Effector CD8-positive, alpha-beta T cell (primary cell): ENCODE data around the gene MTHFD2L.

ENCODE experiments used
- DNase-seq: peaks from one replicate; lab custom pipeline; 2025; lab: John Stamatoyannopoulos, UW

MTHFD2L gene

DNA sequence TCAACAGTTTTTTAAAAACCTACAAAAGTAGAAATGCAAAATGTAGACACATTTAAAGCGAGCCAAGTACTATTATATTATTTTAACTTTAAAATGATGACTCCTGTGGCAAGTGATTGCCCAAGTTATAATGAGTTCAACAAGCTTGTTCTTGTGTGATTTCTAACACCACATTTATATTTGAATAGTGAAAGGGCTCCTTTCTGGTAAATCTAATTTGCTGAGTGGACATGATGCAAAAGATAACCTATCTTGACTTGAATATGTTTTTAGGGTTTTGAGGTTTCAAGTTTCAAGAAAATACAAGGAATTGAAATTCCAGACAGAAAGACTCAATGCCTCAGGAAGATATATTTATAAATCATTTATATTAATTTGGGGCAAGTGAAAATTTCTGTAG is 149.3 kb downstream of the MTHFD2L start:
- DNase-seq, result no peak

DNA sequence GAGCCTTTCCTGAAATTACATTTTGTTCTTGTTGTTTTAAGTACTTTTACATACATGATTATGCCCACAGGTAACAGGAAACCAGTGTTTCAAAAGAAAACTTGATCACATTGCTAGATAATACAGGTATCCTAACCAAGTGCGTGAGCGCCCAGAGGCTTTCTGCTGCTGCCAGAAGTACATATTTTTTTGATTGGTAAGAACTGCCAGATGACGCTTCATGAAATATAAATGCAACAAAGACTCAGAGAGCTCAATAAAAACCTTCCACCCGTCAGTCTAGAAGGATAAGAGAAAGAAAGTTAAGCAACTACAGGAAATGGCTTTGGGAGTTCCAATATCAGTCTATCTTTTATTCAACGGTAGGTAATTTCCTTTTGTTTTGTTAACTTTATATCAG is 150.3 kb downstream of the MTHFD2L start, which contains the start of gene EPGN:
Gene EPGN (plus strand): TSS at position 256 of the 400 bp plus-strand sequence. CDS start 64 bp downstream, at position 320.
- no peak for DNase-seq

DNA sequence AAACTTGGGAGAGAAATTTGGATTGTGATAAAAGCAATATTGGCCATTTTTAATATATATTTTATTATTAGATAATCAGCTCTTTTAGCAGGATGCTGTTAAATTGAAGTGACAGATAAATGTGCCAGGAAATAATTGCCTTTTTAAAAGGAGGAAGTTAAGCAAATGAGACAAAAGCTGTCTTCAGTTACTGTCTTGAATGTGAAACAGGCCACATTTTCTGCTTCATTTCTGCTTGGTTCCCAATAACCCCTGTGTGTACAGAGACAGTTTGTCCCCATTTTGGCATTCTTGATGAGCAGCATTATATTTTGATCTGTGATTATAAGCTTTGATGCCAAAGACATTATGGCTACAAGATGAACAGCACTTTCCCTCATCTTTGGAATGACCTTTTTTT is 151.3 kb downstream of the MTHFD2L start:
- no peak for DNase-seq

DNA sequence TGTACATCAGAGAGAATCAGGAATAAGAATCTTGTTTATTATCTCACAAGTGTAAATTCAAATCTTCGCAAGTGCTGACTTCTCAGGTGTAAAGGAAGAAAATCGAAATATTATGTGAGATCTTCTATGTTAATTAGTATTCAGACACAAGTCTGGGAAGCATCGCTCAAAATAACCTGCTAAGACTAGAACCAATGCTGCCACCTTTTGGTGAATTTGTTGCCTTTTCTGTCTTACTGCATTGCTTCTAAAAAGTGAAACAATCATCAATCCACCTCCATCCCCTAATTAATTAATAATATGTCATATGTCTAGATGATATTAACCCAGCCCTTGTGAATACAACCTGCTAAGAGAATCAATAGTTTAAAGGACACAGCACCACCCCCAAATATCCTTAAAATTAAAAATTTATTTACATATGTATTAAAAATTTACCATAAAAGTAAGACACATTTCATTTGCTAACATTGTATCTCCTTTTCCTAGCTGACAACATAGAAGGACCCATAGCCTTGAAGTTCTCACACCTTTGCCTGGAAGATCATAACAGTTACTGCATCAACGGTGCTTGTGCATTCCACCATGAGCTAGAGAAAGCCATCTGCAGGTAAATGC is 153.9 kb downstream of the MTHFD2L start:
- no peak for DNase-seq

DNA sequence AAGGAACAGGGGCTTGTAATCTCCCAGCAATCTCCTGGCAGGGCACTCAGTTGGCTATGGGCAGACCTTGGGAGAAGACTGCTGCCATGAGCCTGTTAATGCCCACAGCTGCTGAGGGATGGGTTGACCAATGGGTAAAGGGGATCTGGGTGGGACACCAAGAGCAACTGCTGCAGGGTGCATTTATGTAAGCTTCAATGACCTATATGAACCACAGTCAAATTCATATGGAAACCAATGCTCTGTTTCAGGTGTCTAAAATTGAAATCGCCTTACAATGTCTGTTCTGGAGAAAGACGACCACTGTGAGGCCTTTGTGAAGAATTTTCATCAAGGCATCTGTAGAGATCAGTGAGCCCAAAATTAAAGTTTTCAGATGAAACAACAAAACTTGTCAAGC is 156.4 kb downstream of the MTHFD2L start:
- DNase-seq, result no peak

DNA sequence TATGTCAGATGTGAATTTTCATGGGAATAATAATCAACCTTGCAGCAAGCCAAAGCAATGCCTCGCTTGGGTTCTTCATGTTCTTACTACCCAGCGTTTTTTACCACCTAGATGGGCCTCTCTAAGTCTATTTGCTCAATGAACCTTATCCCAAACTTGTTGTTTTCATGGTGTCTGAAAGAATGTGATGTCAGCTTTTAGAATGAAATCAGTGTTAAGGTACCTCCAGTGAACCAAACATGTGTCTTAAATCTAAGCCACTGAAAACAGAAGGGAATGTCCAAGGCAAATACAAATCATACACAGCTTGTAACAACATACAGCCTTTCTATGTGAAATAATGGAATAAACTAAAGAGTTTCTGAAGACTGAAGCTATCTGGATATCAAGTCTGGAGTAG is 157.0 kb downstream of the MTHFD2L start:
- no peak for DNase-seq

DNA sequence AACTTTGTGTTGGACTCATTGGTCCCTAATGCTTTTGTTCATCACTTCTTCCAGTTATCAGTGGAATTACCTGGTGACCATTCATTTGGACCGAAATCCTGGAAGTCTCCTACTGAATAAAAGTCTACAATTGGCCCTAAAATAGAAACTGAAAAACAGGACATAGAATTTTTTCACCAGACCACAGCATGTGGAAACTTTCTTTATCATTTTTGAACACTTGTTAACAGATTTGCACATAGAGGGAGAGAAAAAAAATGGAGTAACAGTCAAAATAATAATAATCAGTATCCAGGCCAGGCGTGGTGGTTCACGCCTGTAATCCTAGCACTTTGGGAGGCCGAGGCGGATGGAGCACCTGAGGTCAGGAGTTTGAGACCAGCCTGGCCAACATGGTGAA is 157.5 kb downstream of the MTHFD2L start:
- no peak for DNase-seq

DNA sequence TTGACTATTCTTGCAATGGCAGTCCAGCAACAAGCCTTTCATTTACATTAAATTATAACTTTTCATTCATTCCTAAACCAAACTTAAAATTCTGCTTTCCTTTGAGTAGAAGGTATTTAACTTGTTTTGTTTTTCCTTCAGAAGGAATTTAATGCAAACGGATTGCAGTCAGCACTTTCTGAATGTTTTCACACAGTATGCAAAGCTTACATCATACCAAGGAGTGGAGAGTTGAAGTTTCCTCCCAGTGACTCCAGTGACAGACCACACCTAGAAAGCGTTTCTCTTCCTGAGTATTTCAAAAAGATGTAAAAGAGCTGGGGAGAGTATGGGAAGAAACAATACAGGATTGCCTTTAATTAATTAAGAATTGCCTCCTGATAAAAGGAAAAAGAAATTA is 158.5 kb downstream of the MTHFD2L start:
- DNase-seq, result no peak

DNA sequence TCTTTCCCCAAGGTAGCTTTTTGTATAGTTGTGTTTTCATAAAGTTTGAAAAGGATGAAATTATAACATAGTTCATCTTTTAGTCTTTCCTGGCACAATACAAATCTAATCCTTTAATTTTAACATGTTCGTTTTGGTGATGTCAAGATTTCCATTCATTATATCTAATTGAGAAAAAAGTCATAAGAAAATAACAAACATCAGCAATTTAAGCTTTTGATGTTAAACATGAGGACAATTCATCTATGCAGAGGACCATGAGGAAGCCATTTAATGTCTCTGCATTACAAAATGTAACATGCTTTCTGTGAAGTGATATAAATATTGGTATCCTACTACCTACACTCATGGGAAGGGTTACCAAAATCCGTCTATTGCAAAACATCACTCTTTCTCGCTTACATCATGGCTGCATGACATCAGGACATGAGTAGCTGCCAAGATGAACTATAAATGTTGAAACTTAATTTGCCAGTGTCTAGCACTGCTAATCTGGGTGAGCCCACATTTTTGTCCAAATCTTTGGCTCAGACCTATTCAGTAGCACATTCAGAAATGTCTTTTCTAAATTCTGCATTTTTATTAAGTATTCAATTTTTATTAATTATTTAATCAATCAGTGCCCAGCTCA is 159.8 kb downstream of the MTHFD2L start:
- DNase-seq, result no peak

DNA sequence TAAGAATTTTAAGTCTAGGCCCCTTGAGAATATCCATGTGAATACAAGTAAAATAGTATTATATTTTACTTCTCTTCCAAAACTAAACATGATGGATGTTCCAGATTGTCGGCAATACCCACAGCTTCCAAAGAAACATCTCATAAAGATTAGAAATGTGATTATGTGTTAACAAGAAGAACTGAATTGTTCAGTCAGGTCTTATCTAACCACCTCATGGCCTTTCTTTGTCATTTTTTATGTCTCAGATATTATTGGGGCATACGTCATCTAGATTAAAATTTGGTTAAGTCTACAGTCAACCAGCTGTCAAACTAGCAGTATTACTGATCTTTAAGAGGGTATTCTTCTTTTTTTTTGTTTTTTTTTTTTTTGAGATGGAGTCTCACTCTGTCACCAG is 160.4 kb downstream of the MTHFD2L start:
- DNase-seq, result no peak

DNA sequence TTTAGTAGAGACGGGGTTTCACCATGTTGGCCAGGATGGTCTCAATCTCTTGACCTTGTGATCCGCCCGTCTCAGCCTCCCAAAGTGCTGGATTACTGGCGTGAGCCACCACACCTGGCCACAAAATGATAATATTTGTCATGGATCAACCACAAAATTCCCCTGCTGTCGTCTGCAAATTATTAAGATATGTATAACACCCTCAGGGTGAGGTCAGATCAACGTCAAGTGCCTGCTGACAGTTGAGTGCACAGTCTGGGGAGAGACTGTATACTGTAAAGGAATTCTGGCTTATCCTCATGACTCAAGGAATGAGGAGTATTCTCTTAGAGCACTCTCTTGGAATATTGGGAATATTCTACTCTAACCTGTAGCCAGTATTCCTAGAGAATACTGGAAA is 161.6 kb downstream of the MTHFD2L start:
- DNase-seq, result no peak

DNA sequence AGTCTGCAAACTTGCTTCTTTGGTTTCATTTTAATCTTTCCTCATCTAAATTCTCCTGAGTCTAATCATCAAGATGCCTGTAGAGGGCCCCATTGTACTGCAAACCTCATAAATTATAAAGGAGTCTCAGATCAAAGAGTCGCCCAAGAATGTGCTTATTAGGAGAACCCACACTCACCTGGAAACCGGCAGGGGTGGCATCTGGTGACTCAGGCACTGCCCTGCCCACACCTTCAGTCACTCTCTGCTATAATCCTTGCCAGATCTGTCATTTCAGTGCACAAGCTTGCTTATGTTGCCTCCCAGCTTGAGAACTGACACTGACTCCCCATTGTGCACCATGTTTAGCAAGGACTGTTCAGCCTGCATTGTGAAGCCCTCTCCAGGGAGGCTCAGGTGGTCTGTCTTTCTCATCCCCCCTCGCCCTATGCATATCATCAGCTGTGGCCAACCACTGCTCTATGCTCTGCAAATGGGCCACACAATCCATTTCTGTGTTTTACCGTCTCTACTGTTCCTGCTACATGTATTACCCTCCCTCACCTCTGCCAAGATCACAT is 162.7 kb downstream of the MTHFD2L start:
- DNase-seq, result no peak

DNA sequence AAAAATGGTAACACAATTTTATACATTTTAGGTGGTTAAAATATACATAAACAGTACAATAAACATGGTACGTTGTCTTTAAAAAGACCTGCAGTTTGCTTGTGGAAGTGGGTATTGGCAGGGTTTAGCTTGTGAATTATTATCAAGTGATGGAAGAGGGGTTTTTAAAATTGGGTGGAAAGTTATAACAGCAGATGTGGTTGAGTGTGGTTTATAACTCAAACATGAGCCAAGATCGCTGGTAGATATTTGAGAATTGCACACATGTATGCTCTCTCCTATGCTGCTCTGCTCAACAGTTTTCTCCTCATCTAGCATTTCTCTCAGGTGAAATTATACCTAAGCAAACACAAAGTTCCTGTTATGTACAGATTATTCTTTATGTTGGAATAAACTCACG is 164.4 kb downstream of the MTHFD2L start:
- no peak for DNase-seq

DNA sequence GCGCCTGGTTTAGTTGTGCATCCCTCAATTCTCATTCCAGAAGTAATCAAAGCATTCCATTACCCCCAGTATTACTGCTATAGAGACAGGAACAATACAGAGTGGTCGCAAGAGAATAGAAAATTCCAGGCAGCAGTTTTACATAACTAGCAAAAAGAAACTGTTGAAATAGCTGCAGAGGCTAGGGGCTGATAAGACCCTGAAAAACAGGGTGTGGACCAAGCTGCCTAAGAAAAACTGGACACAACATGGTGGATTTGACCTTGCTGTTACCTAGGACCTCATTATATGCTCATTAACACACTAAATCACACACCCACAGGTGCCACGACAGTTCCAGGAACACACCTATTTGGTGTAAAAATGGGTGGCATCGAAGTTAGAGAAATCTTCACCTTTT is 165.7 kb downstream of the MTHFD2L start:
- DNase-seq, result no peak

DNA sequence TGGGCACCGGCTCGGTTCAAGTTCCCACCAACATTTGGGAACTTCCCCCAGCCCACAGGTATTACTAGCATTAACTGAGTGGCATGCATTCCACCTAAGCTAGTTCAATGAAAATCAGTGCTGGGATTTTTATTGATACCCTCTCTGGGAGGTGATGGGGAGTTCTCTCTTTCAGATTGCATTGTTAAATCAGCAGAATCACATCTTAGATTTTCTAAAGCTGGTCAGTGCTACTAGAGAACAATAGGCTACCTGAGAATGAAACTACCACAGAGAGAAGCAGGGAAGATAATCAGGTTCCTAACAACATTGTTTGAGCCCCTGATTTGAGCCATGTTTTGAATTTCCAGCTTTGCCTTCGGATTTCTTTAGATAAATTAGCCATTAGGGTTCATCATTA is 166.3 kb downstream of the MTHFD2L start:
- no peak for DNase-seq

DNA sequence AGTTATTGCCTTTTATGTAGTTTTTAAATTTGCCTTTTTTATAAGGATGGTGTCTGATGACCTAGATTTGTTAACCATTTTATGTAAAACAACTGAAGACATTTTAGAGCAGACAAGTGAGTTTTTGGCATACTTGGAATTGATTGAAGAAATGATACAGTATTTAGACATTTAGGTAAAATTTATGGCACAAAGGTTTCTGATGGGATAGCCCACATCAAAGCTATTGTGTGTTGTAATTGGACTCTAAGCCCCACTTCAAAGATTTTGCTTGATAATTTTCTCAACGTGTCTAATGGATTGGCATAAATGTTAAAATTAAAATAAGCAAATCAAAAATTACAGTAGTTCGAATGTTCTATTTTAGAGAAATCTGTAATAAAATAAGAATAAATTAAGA is 168.0 kb downstream of the MTHFD2L start:
- DNase-seq, result no peak

DNA sequence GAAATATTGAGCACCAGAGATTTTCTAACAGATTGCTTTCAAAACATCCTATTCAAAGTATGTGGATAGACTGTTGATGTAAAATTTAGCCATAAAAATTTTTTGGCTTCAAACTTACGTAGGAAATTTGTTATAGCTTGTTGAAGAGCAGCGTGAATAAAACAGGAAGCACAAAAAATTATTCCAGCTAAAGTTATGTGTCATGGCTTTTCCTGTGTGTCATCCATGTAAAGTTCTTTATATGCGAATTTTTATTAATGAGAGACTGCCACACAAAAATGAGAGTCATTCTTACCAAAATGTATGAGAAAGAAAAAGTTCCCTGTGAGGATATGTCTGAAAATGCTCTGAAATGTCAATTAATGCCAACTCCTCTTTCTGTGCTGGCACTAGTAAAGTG is 169.8 kb downstream of the MTHFD2L start:
- no peak for DNase-seq

DNA sequence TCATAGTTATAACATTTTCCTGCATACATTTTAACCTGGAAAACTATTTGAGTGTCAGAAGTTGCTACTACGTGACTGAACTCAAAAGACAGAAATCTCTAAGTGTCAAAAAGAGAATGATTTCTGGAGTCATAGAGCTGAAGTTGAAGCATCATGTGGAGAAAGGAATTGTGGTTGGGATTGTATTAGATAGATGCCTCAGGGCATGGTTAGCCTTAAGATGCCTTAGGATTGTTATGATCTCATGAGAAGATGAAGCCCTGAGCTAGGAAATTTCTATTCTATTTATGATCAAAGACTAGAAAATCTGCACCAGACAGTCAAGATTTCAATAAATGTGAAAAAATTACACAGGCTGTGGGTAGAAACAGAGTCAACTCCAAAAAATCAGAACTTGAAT is 170.6 kb downstream of the MTHFD2L start:
- no peak for DNase-seq

DNA sequence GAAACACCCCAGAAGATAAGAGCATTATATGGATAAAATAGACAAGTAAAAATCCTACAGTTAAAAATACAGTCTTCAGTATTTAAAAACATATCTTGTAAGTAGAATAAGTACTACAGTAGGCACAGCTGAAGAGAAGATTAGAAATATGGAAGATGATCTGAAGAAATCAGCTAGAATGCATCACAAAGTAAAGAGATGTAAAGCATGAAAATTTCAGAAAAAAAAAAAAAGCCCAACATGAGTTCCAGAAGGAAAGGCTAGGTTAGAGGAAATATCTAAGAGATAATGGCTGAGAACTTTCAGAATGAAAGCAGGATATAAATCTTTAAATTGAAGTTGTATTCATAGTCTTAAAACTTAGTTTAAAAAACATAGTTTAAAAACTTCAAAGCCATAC is 171.4 kb downstream of the MTHFD2L start:
- DNase-seq, result no peak

DNA sequence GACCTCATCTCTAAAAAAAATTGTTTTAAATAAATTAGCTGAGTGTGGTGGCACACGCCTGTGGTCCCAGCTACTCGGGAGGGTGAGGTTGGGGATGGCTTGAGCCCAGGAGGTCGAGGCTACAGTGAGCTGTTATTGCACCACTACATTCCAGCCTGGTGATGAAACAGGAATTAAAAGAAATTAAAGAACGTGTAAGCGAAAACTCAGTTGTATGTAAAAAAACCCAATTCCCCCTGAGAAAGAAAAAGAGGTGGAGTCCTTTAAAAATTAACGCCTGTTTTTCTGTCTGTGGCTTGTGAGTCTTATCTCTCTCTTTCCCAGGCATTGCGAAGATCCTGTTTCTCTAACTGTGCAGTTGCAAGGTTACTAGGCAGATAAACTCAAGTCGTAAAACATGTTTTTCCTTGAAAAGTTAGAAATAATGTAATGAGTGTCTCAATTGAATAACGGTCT is 172.4 kb downstream of the MTHFD2L start:
- no peak for DNase-seq

DNA sequence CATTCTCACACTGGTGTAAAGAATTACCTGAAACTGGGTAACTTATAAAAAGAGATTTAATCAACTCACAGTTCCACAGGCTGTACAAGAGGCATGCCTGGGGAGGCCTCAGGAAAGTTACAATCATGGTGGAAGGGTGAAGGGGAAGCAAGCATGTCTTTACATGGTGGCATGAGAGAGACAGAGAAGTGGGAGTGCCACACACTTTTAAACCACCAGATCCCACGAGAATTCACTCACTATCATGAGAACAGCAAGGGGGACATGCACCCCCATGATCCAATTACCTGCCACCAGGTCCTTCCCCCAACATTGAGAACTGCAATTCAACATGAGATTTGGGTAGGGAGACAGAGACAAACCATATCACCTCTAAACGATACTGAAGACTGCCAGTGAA is 173.3 kb downstream of the MTHFD2L start:
- DNase-seq, result no peak

DNA sequence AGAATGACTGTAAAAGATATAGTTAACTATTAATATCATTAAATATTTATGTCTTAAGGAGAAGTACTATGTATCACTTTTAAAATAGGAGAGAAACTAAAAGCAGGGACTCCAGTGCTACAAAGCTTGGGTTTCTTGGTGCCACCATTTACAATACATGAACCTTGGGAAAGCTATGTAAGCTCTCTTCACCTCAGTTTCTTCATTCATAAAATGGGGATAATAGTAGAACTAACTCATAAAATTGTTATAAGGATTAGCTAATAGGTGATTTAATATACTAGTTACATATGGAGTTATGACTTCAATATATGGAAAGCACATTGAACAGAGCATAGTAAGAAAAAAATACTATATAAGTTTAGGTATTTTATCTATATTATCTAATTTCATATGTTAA is 174.0 kb downstream of the MTHFD2L start:
- no peak for DNase-seq

DNA sequence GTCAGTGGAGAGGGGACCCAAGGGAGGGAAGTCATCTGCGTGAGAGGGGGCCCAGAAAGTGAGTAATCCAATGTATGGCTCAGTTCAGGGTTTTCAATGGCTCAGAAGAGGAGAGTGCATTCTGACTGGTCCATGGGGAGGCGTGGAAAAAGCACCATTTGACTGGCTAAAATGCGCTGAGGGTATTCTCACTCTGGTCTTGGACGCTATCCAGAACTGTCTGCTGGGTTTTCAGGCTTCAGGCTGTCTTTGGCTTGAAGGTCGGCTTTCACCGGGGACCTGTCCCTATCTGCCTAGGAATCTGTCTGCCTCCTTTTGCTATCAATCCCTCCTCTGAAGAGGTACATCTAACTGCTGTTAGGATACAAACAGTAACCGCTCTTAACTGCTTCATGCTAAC is 176.7 kb downstream of the MTHFD2L start:
- no peak for DNase-seq
